Tibial nerve (tissue), 4 donors: ENCODE results near the gene ADSS1. TPM values are rescaled to one million over a fixed set of nuclear protein-coding genes. Genes with fewer than 3 reads are reported as not detected.
A peak's percentile ranks its signal among the peaks of the same experiment; 100 is the strongest.

Experiments used
- DNase-seq, 2 donors: peaks; one replicate each; pipeline ENCODE4 v3.0.0-alpha.2; 2019; ENCODE audit warnings: low spot score in 2 of 2
- H3K27ac ChIP-seq, 4 donors: fragments of 200-600 bp; sonication (generic) in 3 of 4; one replicate each; pipeline ENCODE4 v1.5.1; 2017 to 2019; ENCODE audit warnings: mild to moderate bottlenecking in 1 of 4
- H3K27me3 ChIP-seq, 2 donors: fragments of 200-600 bp; sonication (generic) in 1 of 2; one replicate each; pipeline versions ENCODE4 v1.5.1 to v1.6.0; 2017 to 2019
- H3K36me3 ChIP-seq, 3 donors: fragments of 200-600 bp; sonication (generic); one replicate each; pipeline ENCODE4 v1.5.1; 2018 to 2019
- H3K4me1 ChIP-seq, 4 donors: fragments of 200-600 bp; sonication (generic) in 3 of 4; one replicate each; pipeline ENCODE4 v1.5.1; 2017 to 2019
- H3K4me3 ChIP-seq, 4 donors: fragments of 200-600 bp; sonication (generic) in 3 of 4; one replicate each; pipeline ENCODE4 v1.5.1; 2017 to 2019; ENCODE audit warnings: mild to moderate bottlenecking in 1 of 4, moderate library complexity in 1 of 4
- H3K9me3 ChIP-seq, 4 donors: fragments of 200-600 bp; sonication (generic) in 3 of 4; one replicate each; pipeline ENCODE4 v1.5.1; 2017 to 2019
- CTCF ChIP-seq, 5 experiments: fragments of 200-600 bp in 3 of 5; fragments of 450-650 bp in 2 of 5; sonication (generic) in 3 of 5; IDR thresholded peaks; one replicate each; pipeline ENCODE4 v1.5.1; 2016 to 2019; ENCODE audit warnings: antibody characterized with exemption in 5 of 5, mild to moderate bottlenecking in 3 of 5, moderate library complexity in 2 of 5
- EP300 ChIP-seq, 2 donors: sonication (generic); formaldehyde crosslinking; IDR thresholded peaks; one replicate each; pipeline ENCODE4 v1.6.1; 2017; ENCODE audit warnings: antibody characterized with exemption in 2 of 2, mild to moderate bottlenecking in 1 of 2
- POLR2A ChIP-seq, 2 donors: fragments of 450-650 bp; IDR thresholded peaks; one replicate each; pipeline ENCODE4 v1.6.1; 2017; ENCODE audit warnings: antibody characterized with exemption in 2 of 2, mild to moderate bottlenecking in 2 of 2, moderate library complexity in 2 of 2
- WGBS, 2 donors: methylation state at CpG; one replicate each; pipeline ENCODE4 v1.1.5; 2018; 5-methylcytosine and 5-hydroxymethylcytosine counted together
- total RNA-seq, 4 donors: library from RNA; depleted of rRNA; stranded (reverse); fragments of >200 nt; gene quantifications; one replicate each; pipeline ENCODE4 v1.1.0, GENCODE V29; 2016

Gene ADSS1
- total RNA-seq, 4 donors from 2014 or later, result 4.8 to 11.4 (median 6.3) TPM

GRCh38 chr14:104743461-104744380 is 19.7 kb downstream of the ADSS1 start:
- H3K9me3 ChIP-seq, result no peaks in the 10 kb centered on the region
- TF ChIP-seq POLR2A (IDR thresholded peaks at IDR 0.05) (no peak), EP300 (IDR thresholded peaks at IDR 0.05) (no peak), CTCF (IDR thresholded peaks at IDR 0.05) (no peak)
- no peak for DNase-seq
- H3K4me1 ChIP-seq, result peaks cover 0 to 31% (median 17%) of the 10 kb centered on the region in 4 donors
- no peak overlapping the region for H3K4me3 ChIP-seq
- H3K27me3 ChIP-seq, result no peaks in the 10 kb centered on the region
- WGBS, 2 donors, result 74 to 82% methylated on average over 28 of the region's 28 CpGs
- no peak overlapping the region for H3K27ac ChIP-seq
- peaks cover 0 to 25% (median 0%) of the 10 kb centered on the region in 3 donors for H3K36me3 ChIP-seq

- no peak for DNase-seq
- H3K9me3 ChIP-seq, result no peaks in the 10 kb centered on the region
- no peak overlapping the region for H3K4me3 ChIP-seq
- H3K36me3 ChIP-seq, result peaks cover 0 to 20% (median 0%) of the 10 kb centered on the region in 3 donors
- H3K4me1 ChIP-seq, result peaks cover 0 to 39% (median 18%) of the 10 kb centered on the region in 4 donors
- no peaks in the 10 kb centered on the region for H3K27me3 ChIP-seq
- no peak overlapping the region for H3K27ac ChIP-seq
- 97 to 99% methylated on average over 9 to 10 of the region's 10 CpGs for WGBS, 2 donors
- TF ChIP-seq POLR2A (IDR thresholded peaks at IDR 0.05) (no peak), CTCF (IDR thresholded peaks at IDR 0.05) (no peak), EP300 (IDR thresholded peaks at IDR 0.05) (no peak)
Observed at GRCh38 chr14:104744484-104744883, 20.5 kb downstream of the ADSS1 start.

GRCh38 chr14:104745431-104745830 is 21.4 kb downstream of the ADSS1 start:
- TF ChIP-seq EP300 (IDR thresholded peaks at IDR 0.05) (no peak), CTCF (IDR thresholded peaks at IDR 0.05) (no peak), POLR2A (IDR thresholded peaks at IDR 0.05) (no peak)
- H3K4me1 ChIP-seq, result peaks cover 0 to 48% (median 22%) of the 10 kb centered on the region in 4 donors
- WGBS, 2 donors, result 93 to 96% methylated on average over 7 to 9 of the region's 9 CpGs
- peak overlapping the region in 1 of 4 donors; percentile 77 for H3K27ac ChIP-seq
- H3K36me3 ChIP-seq, result peaks cover 0 to 15% (median 0%) of the 10 kb centered on the region in 3 donors
- no peak for DNase-seq
- no peak overlapping the region for H3K4me3 ChIP-seq
- H3K27me3 ChIP-seq, result no peaks in the 10 kb centered on the region
- H3K9me3 ChIP-seq, result no peaks in the 10 kb centered on the region

GRCh38 chr14:104746071-104746545 is 22.1 kb downstream of the ADSS1 start:
- 79 to 85% methylated on average over 13 of the region's 13 CpGs for WGBS, 2 donors
- Histone ChIP-seq H3K27me3 (no peaks in the 10 kb centered on the region), H3K4me3 (no peak overlapping the region), H3K27ac (peak overlapping the region; percentile 17 to 88 (median 74)), H3K4me1 (peaks cover 0 to 48% (median 22%) of the 10 kb centered on the region in 4 donors), H3K9me3 (no peaks in the 10 kb centered on the region), H3K36me3 (peaks cover 0 to 11% (median 0%) of the 10 kb centered on the region in 3 donors)
- no peak for DNase-seq
- TF ChIP-seq CTCF (IDR thresholded peaks at IDR 0.05) (no peak), POLR2A (IDR thresholded peaks at IDR 0.05) (no peak), EP300 (IDR thresholded peaks at IDR 0.05) (no peak)

- no peaks in the 10 kb centered on the region for H3K27me3 ChIP-seq
- H3K36me3 ChIP-seq, result peaks cover 0 to 9% (median 0%) of the 10 kb centered on the region in 3 donors
- H3K4me1 ChIP-seq, result peaks cover 0 to 52% (median 25%) of the 10 kb centered on the region in 4 donors
- 33 to 46% methylated on average over 7 of the region's 7 CpGs for WGBS, 2 donors
- H3K27ac ChIP-seq, result peak overlapping the region; percentile 17 to 88 (median 74)
- no peak overlapping the region for H3K4me3 ChIP-seq
- H3K9me3 ChIP-seq, result no peaks in the 10 kb centered on the region
- no peak for DNase-seq
- TF ChIP-seq EP300 (IDR thresholded peaks at IDR 0.05) (peak in 1 of 2 donors; percentile 27), CTCF (IDR thresholded peaks at IDR 0.05) (no peak), POLR2A (IDR thresholded peaks at IDR 0.05) (no peak)
Observed at GRCh38 chr14:104746934-104747481, 23.0 kb downstream of the ADSS1 start.
